K562 (cell line): ENCODE results near the gene FRMD4A. TPM values are rescaled to one million over a fixed set of nuclear protein-coding genes. Genes with fewer than 3 reads are reported as not detected.

Experiments
- ATAC-seq: fragments of 200-7000 bp; cut with Tn5 transposase; 3 replicates; pipeline ENCODE4 v1.9.1; 2020; ENCODE audit warnings: moderate library complexity
- BruUV-seq: library from RNA; stranded (reverse); fragments of 400-500 nt; replicated peaks from 2 replicates; lab custom pipeline; 2021; lab: Mats Ljungman, UMichigan
- CTCF ChIA-PET: fragments of 300-600 bp; formaldehyde crosslinking; extraction: SDS; loops from one replicate; lab custom pipeline; 2021; ENCODE audit warnings: low intra/inter-chr PET ratio; lab: Yijun Ruan, JAX
- POLR2A ChIA-PET: fragments of 300-600, 350-650 bp; sonication (Branson Sonifier 250); formaldehyde crosslinking; extraction: SDS; loops from one replicate; lab custom pipeline; 2021; ENCODE audit warnings: antibody characterized with exemption, inconsistent platforms; lab: Yijun Ruan, JAX
- DNase-seq, 4 experiments: peaks; one replicate each; pipeline versions ENCODE4 v3.0.0 to v3.0.0-alpha.2; 2011 to 2018; ENCODE audit warnings: low spot score in 3 of 4, mixed read lengths in 3 of 4; ENCODE audit errors: extremely low read depth in 1 of 4
- FAIRE-seq: peaks from 2 replicates; lab custom pipeline; 2011; peaks lifted over from hg19 to GRCh38; lab: Jason Lieb, UNC
- H2AFZ ChIP-seq: 2 replicates; pipeline ENCODE4 v1.6.0; 2011; ENCODE audit warnings: low read depth, low read length, control low read depth, inconsistent platforms
- H3K27ac ChIP-seq: fragments of 200-600 bp; 3 replicates; pipeline ENCODE4 v1.8.0; 2011; ENCODE audit warnings: low read depth, mild to moderate bottlenecking, control low read depth, inconsistent platforms, low read length, moderate library complexity, mixed read lengths; ENCODE audit errors: extremely low read depth
- H3K27me3 ChIP-seq, 2 experiments: fragments of 300-600 bp in 1 of 2; 2 replicates in 1 of 2; 3 replicates in 1 of 2; pipeline versions ENCODE4 v1.6.0 to v1.8.0; 2011; ENCODE audit warnings: inconsistent platforms in 2 of 2, low read length in 2 of 2, mild to moderate bottlenecking in 1 of 2, mixed read lengths in 1 of 2, moderate library complexity in 1 of 2; ENCODE audit not compliant: control insufficient read depth in 2 of 2, insufficient read depth in 2 of 2
- H3K36me3 ChIP-seq: fragments of 300-600 bp; 3 replicates; pipeline ENCODE4 v1.8.0; 2011; ENCODE audit warnings: mild to moderate bottlenecking, low read length, inconsistent platforms; ENCODE audit not compliant: control insufficient read depth, insufficient read depth
- H3K4me1 ChIP-seq, 2 experiments: fragments of 200-600 bp in 1 of 2; replicated peaks in 1 of 2; 2 replicates in 1 of 2; 3 replicates in 1 of 2; pipeline versions ENCODE4 v1.5.1 to v1.8.0; 2011; ENCODE audit warnings: inconsistent platforms in 2 of 2, low read length in 2 of 2, mild to moderate bottlenecking in 1 of 2, mixed read lengths in 1 of 2, moderate library complexity in 1 of 2; ENCODE audit not compliant: control insufficient read depth in 2 of 2, insufficient read depth in 2 of 2
- H3K4me2 ChIP-seq: 2 replicates; pipeline ENCODE4 v1.6.1; 2011; ENCODE audit warnings: low read length, control low read depth, inconsistent platforms, mixed read lengths; ENCODE audit not compliant: insufficient read depth
- H3K4me3 ChIP-seq: fragments of 200-600 bp; sonication (generic), shearing (Covaris generic); 2 replicates; pipeline ENCODE4 v1.5.1; 2016; ENCODE audit warnings: control low read depth, inconsistent platforms
- H3K79me2 ChIP-seq: fragments of 200-600 bp; 3 replicates; pipeline ENCODE4 v1.8.0; 2011; ENCODE audit warnings: low read length, inconsistent platforms; ENCODE audit not compliant: control insufficient read depth, insufficient read depth
- H3K9ac ChIP-seq, 2 experiments: 2 replicates each; pipeline versions ENCODE4 v1.6.0 to v1.6.1; 2011; ENCODE audit warnings: low read depth in 2 of 2, low read length in 2 of 2, control low read depth in 1 of 2, inconsistent platforms in 1 of 2, mild to moderate bottlenecking in 1 of 2, mixed read lengths in 1 of 2; ENCODE audit not compliant: insufficient read depth in 1 of 2
- H3K9me1 ChIP-seq: one replicate; pipeline ENCODE4 v1.6.0; 2011; ENCODE audit warnings: inconsistent platforms, mild to moderate bottlenecking, low read length, moderate library complexity; ENCODE audit not compliant: control insufficient read depth, insufficient read depth
- H3K9me3 ChIP-seq: replicated peaks from 2 replicates; pipeline ENCODE4 v1.5.1; 2011; ENCODE audit warnings: low read depth, low read length, inconsistent platforms; ENCODE audit not compliant: control insufficient read depth, insufficient read depth
- H4K20me1 ChIP-seq: replicated peaks from 2 replicates; pipeline ENCODE4 v1.6.1; 2011; ENCODE audit warnings: low read length, inconsistent platforms, mixed read lengths; ENCODE audit not compliant: control insufficient read depth, insufficient read depth
- BRF1 ChIP-seq: IDR thresholded peaks from 3 replicates; pipeline ENCODE4 v1.6.1; 2011; ENCODE audit warnings: borderline replicate concordance, mild to moderate bottlenecking; ENCODE audit not compliant: insufficient read length; ENCODE audit errors: extremely low read depth
- DACH1 ChIP-seq: fragments of 450-650 bp; IDR thresholded peaks from 2 replicates; pipeline ENCODE4 v1.6.1; 2018; ENCODE audit not compliant: partially characterized antibody
- NCOA6 ChIP-seq: fragments of 450-650 bp; IDR thresholded peaks from 2 replicates; pipeline ENCODE4 v1.6.1; 2017; ENCODE audit warnings: mild to moderate bottlenecking
- NFYB ChIP-seq: IDR thresholded peaks from 2 replicates; pipeline ENCODE4 v1.6.1; 2011; ENCODE audit warnings: mild to moderate bottlenecking, moderate library complexity; ENCODE audit not compliant: insufficient read length; ENCODE audit errors: extremely low read depth
- NR2C1 ChIP-seq, 2 experiments: fragments of 450-650 bp; IDR thresholded peaks; 2 replicates each; pipeline ENCODE4 v1.6.1; 2017; ENCODE audit warnings: mild to moderate bottlenecking in 2 of 2, antibody characterized with exemption in 1 of 2, inconsistent platforms in 1 of 2, missing compliant biosample characterization in 1 of 2, missing genetic modification characterization in 1 of 2
- RBM22 ChIP-seq: fragments of 200-400 bp; formaldehyde crosslinking; IDR thresholded peaks from 2 replicates; pipeline ENCODE4 v1.6.1; 2018; ENCODE audit warnings: low read length, low read depth; ENCODE audit not compliant: poor library complexity, severe bottlenecking
- SMAD2 ChIP-seq: fragments of 150-350 bp; IDR thresholded peaks from 2 replicates; pipeline ENCODE4 v1.6.1; 2014; ENCODE audit warnings: low read depth, mild to moderate bottlenecking, low read length
- ZNF146 ChIP-seq: IDR thresholded peaks from one replicate; pipeline ENCODE4 v1.6.1; 2018; ENCODE audit warnings: missing compliant biosample characterization; ENCODE audit not compliant: unreplicated experiment
- ZNF197 ChIP-seq: fragments of 200-800 bp; sonication (Bioruptor generic); IDR thresholded peaks from 2 replicates; pipeline ENCODE4 v1.6.1; 2016; ENCODE audit warnings: low read depth, missing genetic modification characterization, missing compliant biosample characterization
- ZNF431 ChIP-seq: sonication (generic); formaldehyde crosslinking; IDR thresholded peaks from 2 replicates; pipeline ENCODE4 v1.8.0; 2022; ENCODE audit warnings: mild to moderate bottlenecking, missing genetic modification reagents
- ZNF644 ChIP-seq: fragments of 200-800 bp; sonication (Bioruptor generic); IDR thresholded peaks from 2 replicates; pipeline ENCODE4 v1.6.1; 2016; ENCODE audit warnings: low read depth, missing genetic modification characterization, missing compliant biosample characterization
- ZNF707 ChIP-seq: fragments of 250-450 bp; sonication (Bioruptor Pico); conservative IDR thresholded peaks from 2 replicates; pipeline ENCODE4 v1.8.0; 2022; ENCODE audit warnings: inconsistent platforms, mild to moderate bottlenecking, moderate library complexity
- ZNF766 ChIP-seq: fragments of 200-800 bp; sonication (Bioruptor generic); conservative IDR thresholded peaks from 2 replicates; pipeline ENCODE4 v1.6.1; 2016; ENCODE audit warnings: missing genetic modification characterization, missing compliant biosample characterization
- WGBS: fragments of 100-300 bp; shearing (Covaris generic); methylation state at CpG from one replicate; pipeline ENCODE4 v1.1.6; 2016; ENCODE audit warnings: low coverage, mixed read lengths; ENCODE audit not compliant: insufficient coverage; ENCODE audit errors: missing lambda C conversion rate; 5-methylcytosine and 5-hydroxymethylcytosine counted together
- in situ Hi-C: fragments of 300-500 bp; cut with MboI; formaldehyde crosslinking; loops from 4 replicates; pipeline ENCODE4 v1.15.0; 2018; ENCODE audit warnings: inconsistent platforms, mixed read lengths
- intact Hi-C: fragments of 100-400 bp; cut with micrococcal nuclease; formaldehyde crosslinking; loops from 2 replicates; pipeline ENCODE4 v1.14.2; 2022
- polyA plus RNA-seq, 8 experiments: library from polyadenylated mRNA; depleted of rRNA in 4 of 8; stranded (reverse) in 5 of 8; unstranded in 3 of 8; fragments of >200 nt; fragmentation: Nextera tagmentation in 2 of 8; fragmentation: Illumina TruSeq in 1 of 8; extraction: Ambion mirVana in 2 of 8; extraction: Trizol in 1 of 8; gene quantifications; 2 replicates each; pipeline versions ENCODE4 v1.2.1 to v1.2.3, GENCODE V29; 2011 to 2014; ENCODE audit warnings: inconsistent platforms in 1 of 8, missing spikeins in 1 of 8
- total RNA-seq, 7 experiments: library from RNA; depleted of rRNA in 6 of 7; stranded (reverse); fragments of >200 nt in 6 of 7; fragmentation: Illumina TruSeq in 2 of 7; extraction: Trizol in 2 of 7; gene quantifications; 2 replicates each; pipeline versions ENCODE4 v1.2.1 to v1.2.3, GENCODE V29; 2011 to 2021; ENCODE audit warnings: low replicate concordance in 1 of 7
- TF ChIP-seq, protein P1 (sequence below): sonication (generic); formaldehyde crosslinking; IDR thresholded peaks from 2 replicates; pipeline ENCODE4 v1.8.0; 2022; ENCODE audit warnings: missing genetic modification reagents, mild to moderate bottlenecking, borderline replicate concordance
- TF ChIP-seq, protein P2 (sequence below): fragments of 250-450 bp; sonication (Bioruptor Pico); IDR thresholded peaks from 2 replicates; pipeline ENCODE4 v1.4.0; 2020
- TF ChIP-seq, protein P3 (sequence below), 3 experiments: IDR thresholded peaks in 2 of 3; conservative IDR thresholded peaks in 1 of 3; 2 replicates each; pipeline ENCODE4 v1.5.1; 2011 to 2012; ENCODE audit warnings: low read length in 3 of 3, mild to moderate bottlenecking in 3 of 3, control low read depth in 2 of 3, improper control_type of control experiment in 1 of 3, inconsistent platforms in 1 of 3, low read depth in 1 of 3, mixed read lengths in 1 of 3, moderate library complexity in 1 of 3; ENCODE audit not compliant: insufficient read depth in 2 of 3
- TF ChIP-seq, protein P4 (sequence below): fragments of 250-450 bp; sonication (Bioruptor Pico); IDR thresholded peaks from 2 replicates; pipeline ENCODE4 v1.5.0; 2021
- TF ChIP-seq, protein P5 (sequence below): sonication (generic); IDR thresholded peaks from 2 replicates; pipeline ENCODE4 v1.6.1; 2016

Gene FRMD4A
- total and polyA plus RNA-seq, 9 of the 15 experiments (the other 6 are each of a cell fraction or from before 2014, with no cell fraction given), result 0.80 to 5.2 (median 3.0) TPM

DNA sequence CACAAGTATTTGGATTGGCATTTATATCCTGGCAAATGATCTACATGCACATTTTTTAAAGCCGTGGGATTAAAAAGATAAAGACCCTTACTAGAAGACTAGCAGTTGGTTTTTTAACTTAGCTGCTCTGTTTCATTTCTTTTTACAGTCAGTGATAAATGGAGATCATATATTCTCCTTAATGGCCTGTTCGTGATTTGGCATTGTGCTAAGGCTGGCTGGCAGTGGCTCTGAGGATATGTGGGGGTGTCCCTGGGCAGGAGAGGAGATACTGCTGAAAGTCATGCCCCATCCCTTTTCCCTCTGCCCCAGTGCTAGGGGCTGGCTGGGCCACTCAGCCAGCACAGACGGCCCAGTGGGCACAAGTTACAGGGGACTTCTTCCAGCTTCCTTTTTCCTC is 402.3 kb downstream of the FRMD4A start:
- ChIA-PET CTCF (no interaction called here), POLR2A (no interaction called here)
- 0 out of 2 replicates have a peak, but pooled peaks cover 3% of the 10 kb centered on the region for H4K20me1 ChIP-seq
- no peak for DNase-seq
- intact Hi-C loops (no loop called here), in situ Hi-C loops (no loop called here)
- no peak overlapping the region for H3K4me3 ChIP-seq
- H3K9ac ChIP-seq, result no peak overlapping the region
- 0% methylated on average over 3 of the region's 3 CpGs for WGBS
- ATAC-seq, result no peak
- H3K27me3 ChIP-seq, result no peaks in the 10 kb centered on the region; a peak in 2 of 5 replicates
- FAIRE-seq, result no peak
- H2AFZ ChIP-seq, result no peak overlapping the region
- H3K4me1 ChIP-seq, result no peaks in the 10 kb centered on the region
- BruUV-seq, result no TSS peak
- no peaks in the 10 kb centered on the region for H3K9me3 ChIP-seq
- no peak overlapping the region for H3K4me2 ChIP-seq
- H3K36me3 ChIP-seq, result no peaks in the 10 kb centered on the region
- TF ChIP-seq SMAD2 (no peak), NFYB (no peak), ZNF707 (CRISPR knock-in tag) (no peak), ZNF644 (tag) (no peak), ZNF146 (CRISPR knock-in tag) (no peak), RBM22 (no peak), ZNF766 (CRISPR knock-in tag) (no peak), DACH1 (no peak), ZNF197 (CRISPR knock-in tag) (no peak), NR2C1 (IDR thresholded peaks at IDR 0.05) (no peak), NR2C1 (tag; IDR thresholded peaks at IDR 0.05) (no peak), NCOA6 (no peak), BRF1 (no peak), ZNF431 (CRISPR knock-in tag) (no peak)
- TF ChIP-seq, protein P1, sequence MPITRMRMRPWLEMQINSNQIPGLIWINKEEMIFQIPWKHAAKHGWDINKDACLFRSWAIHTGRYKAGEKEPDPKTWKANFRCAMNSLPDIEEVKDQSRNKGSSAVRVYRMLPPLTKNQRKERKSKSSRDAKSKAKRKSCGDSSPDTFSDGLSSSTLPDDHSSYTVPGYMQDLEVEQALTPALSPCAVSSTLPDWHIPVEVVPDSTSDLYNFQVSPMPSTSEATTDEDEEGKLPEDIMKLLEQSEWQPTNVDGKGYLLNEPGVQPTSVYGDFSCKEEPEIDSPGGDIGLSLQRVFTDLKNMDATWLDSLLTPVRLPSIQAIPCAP (CRISPR knock-in tag), result no peak
- TF ChIP-seq, protein P2, sequence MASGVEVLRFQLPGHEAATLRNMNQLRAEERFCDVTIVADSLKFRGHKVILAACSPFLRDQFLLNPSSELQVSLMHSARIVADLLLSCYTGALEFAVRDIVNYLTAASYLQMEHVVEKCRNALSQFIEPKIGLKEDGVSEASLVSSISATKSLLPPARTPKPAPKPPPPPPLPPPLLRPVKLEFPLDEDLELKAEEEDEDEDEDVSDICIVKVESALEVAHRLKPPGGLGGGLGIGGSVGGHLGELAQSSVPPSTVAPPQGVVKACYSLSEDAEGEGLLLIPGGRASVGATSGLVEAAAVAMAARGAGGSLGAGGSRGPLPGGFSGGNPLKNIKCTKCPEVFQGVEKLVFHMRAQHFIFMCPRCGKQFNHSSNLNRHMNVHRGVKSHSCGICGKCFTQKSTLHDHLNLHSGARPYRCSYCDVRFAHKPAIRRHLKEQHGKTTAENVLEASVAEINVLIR (CRISPR knock-in tag), result no peak
- TF ChIP-seq, protein P3, sequence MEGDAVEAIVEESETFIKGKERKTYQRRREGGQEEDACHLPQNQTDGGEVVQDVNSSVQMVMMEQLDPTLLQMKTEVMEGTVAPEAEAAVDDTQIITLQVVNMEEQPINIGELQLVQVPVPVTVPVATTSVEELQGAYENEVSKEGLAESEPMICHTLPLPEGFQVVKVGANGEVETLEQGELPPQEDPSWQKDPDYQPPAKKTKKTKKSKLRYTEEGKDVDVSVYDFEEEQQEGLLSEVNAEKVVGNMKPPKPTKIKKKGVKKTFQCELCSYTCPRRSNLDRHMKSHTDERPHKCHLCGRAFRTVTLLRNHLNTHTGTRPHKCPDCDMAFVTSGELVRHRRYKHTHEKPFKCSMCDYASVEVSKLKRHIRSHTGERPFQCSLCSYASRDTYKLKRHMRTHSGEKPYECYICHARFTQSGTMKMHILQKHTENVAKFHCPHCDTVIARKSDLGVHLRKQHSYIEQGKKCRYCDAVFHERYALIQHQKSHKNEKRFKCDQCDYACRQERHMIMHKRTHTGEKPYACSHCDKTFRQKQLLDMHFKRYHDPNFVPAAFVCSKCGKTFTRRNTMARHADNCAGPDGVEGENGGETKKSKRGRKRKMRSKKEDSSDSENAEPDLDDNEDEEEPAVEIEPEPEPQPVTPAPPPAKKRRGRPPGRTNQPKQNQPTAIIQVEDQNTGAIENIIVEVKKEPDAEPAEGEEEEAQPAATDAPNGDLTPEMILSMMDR (IDR thresholded peaks at IDR 0.05 in 2 of 3, conservative IDR thresholded peaks at IDR 0.05 in 1 of 3; ENCODE audit: insufficient read depth in 2 of 3, low read depth in 1 of 3, low read length in 3 of 3), result no peak
- TF ChIP-seq, protein P4, sequence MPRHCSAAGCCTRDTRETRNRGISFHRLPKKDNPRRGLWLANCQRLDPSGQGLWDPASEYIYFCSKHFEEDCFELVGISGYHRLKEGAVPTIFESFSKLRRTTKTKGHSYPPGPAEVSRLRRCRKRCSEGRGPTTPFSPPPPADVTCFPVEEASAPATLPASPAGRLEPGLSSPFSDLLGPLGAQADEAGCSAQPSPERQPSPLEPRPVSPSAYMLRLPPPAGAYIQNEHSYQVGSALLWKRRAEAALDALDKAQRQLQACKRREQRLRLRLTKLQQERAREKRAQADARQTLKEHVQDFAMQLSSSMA (CRISPR knock-in tag), result no peak
- TF ChIP-seq, protein P5, sequence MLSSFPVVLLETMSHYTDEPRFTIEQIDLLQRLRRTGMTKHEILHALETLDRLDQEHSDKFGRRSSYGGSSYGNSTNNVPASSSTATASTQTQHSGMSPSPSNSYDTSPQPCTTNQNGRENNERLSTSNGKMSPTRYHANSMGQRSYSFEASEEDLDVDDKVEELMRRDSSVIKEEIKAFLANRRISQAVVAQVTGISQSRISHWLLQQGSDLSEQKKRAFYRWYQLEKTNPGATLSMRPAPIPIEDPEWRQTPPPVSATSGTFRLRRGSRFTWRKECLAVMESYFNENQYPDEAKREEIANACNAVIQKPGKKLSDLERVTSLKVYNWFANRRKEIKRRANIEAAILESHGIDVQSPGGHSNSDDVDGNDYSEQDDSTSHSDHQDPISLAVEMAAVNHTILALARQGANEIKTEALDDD, result no peak
- H3K9me1 ChIP-seq, result peaks cover 3% of the 10 kb centered on the region
- no peaks in the 10 kb centered on the region for H3K79me2 ChIP-seq
- H3K27ac ChIP-seq, result no peak overlapping the region
